Gastroesophageal sphincter (tissue), 3 donors: ENCODE measurements around the gene NFATC2.

Experiments used
- POLR2A ChIP-seq, 2 donors: fragments of 450-650 bp; IDR thresholded peaks; one replicate each; pipeline ENCODE4 v1.6.1; 2017; ENCODE audit warnings: antibody characterized with exemption in 2 of 2, mild to moderate bottlenecking in 2 of 2, moderate library complexity in 1 of 2
- TF ChIP-seq, protein P1 (sequence below), 4 experiments: fragments of 200-600 bp in 2 of 4; fragments of 450-650 bp in 2 of 4; sonication (generic) in 1 of 4; IDR thresholded peaks; one replicate each; pipeline ENCODE4 v1.5.1; 2017 to 2019; ENCODE audit warnings: antibody characterized with exemption in 4 of 4, mild to moderate bottlenecking in 2 of 4, moderate library complexity in 2 of 4

DNA sequence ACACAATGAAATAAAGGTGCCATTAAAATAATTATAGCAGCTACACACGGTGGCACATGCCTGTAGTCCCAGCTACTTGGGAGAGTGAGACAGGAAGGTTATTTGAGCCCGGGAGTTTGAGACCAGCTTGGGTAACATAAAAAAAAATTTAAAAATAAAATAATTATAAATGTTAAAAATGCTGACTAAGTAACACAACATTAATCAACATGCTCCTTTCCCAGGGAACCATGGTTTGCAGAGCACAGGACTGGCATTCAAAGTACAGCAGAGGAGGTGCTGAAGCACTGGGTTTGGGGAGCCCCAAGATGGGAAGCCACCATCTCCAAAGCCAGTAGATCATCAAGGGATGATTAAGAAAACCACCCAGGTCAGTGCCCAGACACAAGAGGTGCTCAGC is 51.9 kb downstream of the NFATC2 start:
- TF ChIP-seq, protein P1, sequence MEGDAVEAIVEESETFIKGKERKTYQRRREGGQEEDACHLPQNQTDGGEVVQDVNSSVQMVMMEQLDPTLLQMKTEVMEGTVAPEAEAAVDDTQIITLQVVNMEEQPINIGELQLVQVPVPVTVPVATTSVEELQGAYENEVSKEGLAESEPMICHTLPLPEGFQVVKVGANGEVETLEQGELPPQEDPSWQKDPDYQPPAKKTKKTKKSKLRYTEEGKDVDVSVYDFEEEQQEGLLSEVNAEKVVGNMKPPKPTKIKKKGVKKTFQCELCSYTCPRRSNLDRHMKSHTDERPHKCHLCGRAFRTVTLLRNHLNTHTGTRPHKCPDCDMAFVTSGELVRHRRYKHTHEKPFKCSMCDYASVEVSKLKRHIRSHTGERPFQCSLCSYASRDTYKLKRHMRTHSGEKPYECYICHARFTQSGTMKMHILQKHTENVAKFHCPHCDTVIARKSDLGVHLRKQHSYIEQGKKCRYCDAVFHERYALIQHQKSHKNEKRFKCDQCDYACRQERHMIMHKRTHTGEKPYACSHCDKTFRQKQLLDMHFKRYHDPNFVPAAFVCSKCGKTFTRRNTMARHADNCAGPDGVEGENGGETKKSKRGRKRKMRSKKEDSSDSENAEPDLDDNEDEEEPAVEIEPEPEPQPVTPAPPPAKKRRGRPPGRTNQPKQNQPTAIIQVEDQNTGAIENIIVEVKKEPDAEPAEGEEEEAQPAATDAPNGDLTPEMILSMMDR (IDR thresholded peaks at IDR 0.05) = no peak
- no peak for TF ChIP-seq POLR2A (IDR thresholded peaks at IDR 0.05)
